K562 (cell line): ENCODE data around the gene BZW2.

Experiments used
- CHD2 ChIP-seq: IDR thresholded peaks from 2 replicates; pipeline ENCODE4 v1.6.1; 2011; ENCODE audit warnings: low read depth, low read length
- CREB3L1 ChIP-seq: fragments of 450-650 bp; IDR thresholded peaks from 2 replicates; pipeline ENCODE4 v1.6.1; 2014; ENCODE audit warnings: low read depth, mild to moderate bottlenecking, moderate library complexity, borderline replicate concordance
- CREBBP ChIP-seq: IDR thresholded peaks from one replicate; pipeline ENCODE4 v1.6.1; 2012; ENCODE audit warnings: low read depth, mild to moderate bottlenecking, control low read depth, inconsistent platforms, low read length
- RFX5 ChIP-seq: IDR thresholded peaks from 2 replicates; pipeline ENCODE4 v1.6.1; 2011; ENCODE audit warnings: low read depth, mild to moderate bottlenecking, improper control_type of control experiment, low read length
- SMAD1 ChIP-seq: fragments of 150-350 bp; IDR thresholded peaks from 2 replicates; pipeline ENCODE4 v1.6.1; 2014; ENCODE audit warnings: low read length, low read depth; ENCODE audit not compliant: partially characterized antibody
- TCF7 ChIP-seq: sonication (generic); IDR thresholded peaks from 2 replicates; pipeline ENCODE4 v1.6.1; 2016; ENCODE audit warnings: antibody characterized with exemption, borderline replicate concordance
- ZFX ChIP-seq: sonication (generic); formaldehyde crosslinking; IDR thresholded peaks from 2 replicates; pipeline ENCODE4 v1.8.0; 2022; ENCODE audit warnings: mild to moderate bottlenecking, missing genetic modification reagents, moderate library complexity
- TF ChIP-seq, protein P1 (sequence below), 2 experiments: fragments of 450-650 bp in 1 of 2; sonication (generic) in 1 of 2; formaldehyde crosslinking in 1 of 2; IDR thresholded peaks; 2 replicates each; pipeline versions ENCODE4 v1.7.1 to v1.9.0; 2016 to 2022; ENCODE audit warnings: inconsistent platforms in 1 of 2, mild to moderate bottlenecking in 1 of 2, missing genetic modification reagents in 1 of 2
- TF ChIP-seq, protein P2 (sequence below), 3 experiments: IDR thresholded peaks in 2 of 3; conservative IDR thresholded peaks in 1 of 3; 2 replicates each; pipeline ENCODE4 v1.5.1; 2011 to 2012; ENCODE audit warnings: low read length in 3 of 3, mild to moderate bottlenecking in 3 of 3, control low read depth in 2 of 3, improper control_type of control experiment in 1 of 3, inconsistent platforms in 1 of 3, low read depth in 1 of 3, mixed read lengths in 1 of 3, moderate library complexity in 1 of 3; ENCODE audit not compliant: insufficient read depth in 2 of 3

- TF ChIP-seq RFX5 (no peak), ZFX (CRISPR knock-in tag) (no peak), CREBBP (no peak), SMAD1 (no peak), CREB3L1 (no peak), CHD2 (no peak), TCF7 (no peak)
- TF ChIP-seq, protein P1, sequence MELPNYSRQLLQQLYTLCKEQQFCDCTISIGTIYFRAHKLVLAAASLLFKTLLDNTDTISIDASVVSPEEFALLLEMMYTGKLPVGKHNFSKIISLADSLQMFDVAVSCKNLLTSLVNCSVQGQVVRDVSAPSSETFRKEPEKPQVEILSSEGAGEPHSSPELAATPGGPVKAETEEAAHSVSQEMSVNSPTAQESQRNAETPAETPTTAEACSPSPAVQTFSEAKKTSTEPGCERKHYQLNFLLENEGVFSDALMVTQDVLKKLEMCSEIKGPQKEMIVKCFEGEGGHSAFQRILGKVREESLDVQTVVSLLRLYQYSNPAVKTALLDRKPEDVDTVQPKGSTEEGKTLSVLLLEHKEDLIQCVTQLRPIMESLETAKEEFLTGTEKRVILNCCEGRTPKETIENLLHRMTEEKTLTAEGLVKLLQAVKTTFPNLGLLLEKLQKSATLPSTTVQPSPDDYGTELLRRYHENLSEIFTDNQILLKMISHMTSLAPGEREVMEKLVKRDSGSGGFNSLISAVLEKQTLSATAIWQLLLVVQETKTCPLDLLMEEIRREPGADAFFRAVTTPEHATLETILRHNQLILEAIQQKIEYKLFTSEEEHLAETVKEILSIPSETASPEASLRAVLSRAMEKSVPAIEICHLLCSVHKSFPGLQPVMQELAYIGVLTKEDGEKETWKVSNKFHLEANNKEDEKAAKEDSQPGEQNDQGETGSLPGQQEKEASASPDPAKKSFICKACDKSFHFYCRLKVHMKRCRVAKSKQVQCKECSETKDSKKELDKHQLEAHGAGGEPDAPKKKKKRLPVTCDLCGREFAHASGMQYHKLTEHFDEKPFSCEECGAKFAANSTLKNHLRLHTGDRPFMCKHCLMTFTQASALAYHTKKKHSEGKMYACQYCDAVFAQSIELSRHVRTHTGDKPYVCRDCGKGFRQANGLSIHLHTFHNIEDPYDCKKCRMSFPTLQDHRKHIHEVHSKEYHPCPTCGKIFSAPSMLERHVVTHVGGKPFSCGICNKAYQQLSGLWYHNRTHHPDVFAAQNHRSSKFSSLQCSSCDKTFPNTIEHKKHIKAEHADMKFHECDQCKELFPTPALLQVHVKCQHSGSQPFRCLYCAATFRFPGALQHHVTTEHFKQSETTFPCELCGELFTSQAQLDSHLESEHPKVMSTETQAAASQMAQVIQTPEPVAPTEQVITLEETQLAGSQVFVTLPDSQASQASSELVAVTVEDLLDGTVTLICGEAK (IDR thresholded peaks at IDR 0.05): no peak
- TF ChIP-seq, protein P1 (CRISPR knock-in tag; IDR thresholded peaks at IDR 0.05): no peak
- TF ChIP-seq, protein P2, sequence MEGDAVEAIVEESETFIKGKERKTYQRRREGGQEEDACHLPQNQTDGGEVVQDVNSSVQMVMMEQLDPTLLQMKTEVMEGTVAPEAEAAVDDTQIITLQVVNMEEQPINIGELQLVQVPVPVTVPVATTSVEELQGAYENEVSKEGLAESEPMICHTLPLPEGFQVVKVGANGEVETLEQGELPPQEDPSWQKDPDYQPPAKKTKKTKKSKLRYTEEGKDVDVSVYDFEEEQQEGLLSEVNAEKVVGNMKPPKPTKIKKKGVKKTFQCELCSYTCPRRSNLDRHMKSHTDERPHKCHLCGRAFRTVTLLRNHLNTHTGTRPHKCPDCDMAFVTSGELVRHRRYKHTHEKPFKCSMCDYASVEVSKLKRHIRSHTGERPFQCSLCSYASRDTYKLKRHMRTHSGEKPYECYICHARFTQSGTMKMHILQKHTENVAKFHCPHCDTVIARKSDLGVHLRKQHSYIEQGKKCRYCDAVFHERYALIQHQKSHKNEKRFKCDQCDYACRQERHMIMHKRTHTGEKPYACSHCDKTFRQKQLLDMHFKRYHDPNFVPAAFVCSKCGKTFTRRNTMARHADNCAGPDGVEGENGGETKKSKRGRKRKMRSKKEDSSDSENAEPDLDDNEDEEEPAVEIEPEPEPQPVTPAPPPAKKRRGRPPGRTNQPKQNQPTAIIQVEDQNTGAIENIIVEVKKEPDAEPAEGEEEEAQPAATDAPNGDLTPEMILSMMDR (IDR thresholded peaks at IDR 0.05 in 2 of 3, conservative IDR thresholded peaks at IDR 0.05 in 1 of 3; ENCODE audit: insufficient read depth in 2 of 3, low read depth in 1 of 3, low read length in 3 of 3): no peak
Observed at GRCh38 chr7:16677978-16678494, 32.1 kb downstream of the BZW2 start.
